CD4-positive, alpha-beta T cell treated with Interleukin-4 for 1 hour (primary cell): Measurements from ENCODE around the gene DAND5.

Experiments
- DNase-seq, 2 donors: peaks; one replicate each; pipeline ENCODE4 v3.0.0-alpha.2; 2020 to 2022

Gene DAND5

DNA sequence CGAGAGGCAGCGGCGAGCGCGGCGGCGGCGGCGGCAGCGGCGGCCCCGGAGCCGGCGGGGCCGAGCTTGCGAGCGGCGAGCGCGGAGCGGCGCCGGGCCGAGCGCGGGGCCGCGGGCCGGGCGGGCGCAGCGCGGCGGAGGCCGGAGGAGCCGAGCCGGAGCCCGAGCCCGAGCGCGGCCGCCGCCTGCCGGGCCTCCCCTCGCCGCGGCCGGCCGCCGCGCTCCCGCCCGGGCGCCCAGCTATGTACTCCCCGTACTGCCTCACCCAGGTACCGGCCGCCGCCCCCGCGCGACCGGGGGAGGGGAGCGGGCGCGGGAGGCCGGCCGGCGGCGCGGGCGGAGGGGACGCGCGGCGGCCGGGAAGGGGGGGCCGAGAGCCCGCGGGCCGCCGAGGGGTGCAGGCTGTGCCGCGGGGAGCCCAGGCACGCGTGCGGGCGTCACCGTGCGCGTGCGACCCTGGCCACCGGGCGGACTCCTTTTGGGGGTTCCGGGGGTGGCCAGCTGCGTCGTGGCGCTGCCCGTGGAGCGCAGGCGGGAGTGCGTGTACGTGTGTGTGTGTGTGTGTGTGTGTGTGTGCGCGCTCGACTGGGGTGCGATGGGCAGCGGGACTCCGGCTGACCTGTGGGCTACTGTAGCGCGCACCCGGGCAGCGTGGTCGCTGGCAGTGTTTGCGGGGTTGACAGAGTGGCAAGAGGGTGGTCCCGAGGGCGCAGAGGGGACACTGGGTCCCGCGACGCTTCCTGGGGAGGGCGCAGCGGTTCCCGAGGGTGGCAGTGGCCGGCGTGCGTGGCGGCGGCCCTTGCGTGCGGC is 26.4 kb downstream of the DAND5 start:
- DNase-seq: peak in 1 of 2 donors; percentile 23

DNA sequence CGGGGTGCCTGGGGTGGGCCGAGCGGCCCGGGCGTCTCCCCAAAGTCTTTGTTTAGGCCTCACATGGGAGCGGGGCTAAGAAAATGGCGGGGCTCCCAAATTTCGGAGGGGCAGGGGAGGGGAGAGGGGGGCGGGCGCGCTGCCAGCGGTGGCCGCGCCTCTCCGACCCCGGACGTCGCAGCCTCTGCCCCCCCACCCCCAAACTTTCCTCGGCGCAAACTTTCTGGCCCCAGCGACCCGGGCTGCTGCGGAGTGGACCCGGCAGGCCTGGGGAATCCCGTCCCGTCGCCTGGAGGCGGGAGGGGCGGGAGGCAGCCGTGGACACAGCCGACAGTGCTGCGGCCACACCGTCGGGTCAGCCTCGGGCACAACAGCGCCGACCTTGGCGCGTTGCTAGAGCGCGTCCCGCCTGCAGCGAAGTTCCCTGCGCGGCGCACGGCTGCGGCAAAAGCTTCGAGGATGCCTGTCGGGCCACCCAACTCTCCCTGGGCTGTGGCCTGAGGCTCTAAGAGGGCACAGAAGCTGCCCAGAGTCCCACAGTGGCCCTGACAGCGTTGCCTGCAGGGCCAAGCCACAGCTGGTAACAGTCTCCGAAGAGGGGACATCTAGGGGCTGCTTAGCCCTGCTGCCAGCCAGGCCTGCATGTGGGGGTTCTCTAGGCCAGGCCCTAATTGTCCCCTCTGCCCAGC is 27.2 kb downstream of the DAND5 start:
- DNase-seq: no peak

DNA sequence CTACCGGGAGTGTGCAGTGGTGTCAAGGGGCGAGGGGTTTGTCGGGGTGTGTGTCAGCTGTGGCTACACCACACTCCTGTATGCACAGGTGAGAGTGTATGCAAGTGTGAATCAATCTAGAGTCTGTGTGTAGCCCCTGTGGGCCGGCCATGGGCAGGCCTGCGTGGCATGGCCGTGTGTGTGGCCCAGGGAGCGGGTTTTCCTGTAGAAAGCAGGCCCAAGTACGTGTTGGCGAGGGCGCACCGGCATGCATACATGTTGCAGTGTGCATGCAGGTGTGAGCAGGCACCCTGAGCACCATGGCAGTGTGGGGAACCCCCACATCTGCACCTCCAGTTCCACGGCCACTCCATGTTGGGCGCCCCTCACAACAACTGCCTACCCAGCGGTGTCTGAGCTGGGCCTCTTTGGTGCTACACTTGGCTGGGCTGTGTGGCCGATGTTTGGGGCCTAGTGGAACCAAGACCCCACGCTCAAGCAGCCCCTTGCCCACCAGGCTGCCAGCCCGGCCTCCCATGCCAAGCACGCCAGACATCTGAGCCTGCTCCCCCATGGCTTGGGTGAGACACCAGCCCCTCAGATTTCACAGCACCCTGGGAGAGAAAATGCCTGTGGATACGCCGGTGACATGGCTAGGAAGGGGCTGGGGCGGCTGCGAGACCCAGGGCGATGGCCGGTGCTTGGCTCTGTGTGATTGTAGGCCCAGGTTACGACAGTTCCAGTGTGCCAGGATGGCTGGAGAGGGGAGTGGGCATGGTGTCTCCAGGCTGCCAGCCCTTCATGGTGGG is 28.0 kb downstream of the DAND5 start:
- no peak for DNase-seq

DNA sequence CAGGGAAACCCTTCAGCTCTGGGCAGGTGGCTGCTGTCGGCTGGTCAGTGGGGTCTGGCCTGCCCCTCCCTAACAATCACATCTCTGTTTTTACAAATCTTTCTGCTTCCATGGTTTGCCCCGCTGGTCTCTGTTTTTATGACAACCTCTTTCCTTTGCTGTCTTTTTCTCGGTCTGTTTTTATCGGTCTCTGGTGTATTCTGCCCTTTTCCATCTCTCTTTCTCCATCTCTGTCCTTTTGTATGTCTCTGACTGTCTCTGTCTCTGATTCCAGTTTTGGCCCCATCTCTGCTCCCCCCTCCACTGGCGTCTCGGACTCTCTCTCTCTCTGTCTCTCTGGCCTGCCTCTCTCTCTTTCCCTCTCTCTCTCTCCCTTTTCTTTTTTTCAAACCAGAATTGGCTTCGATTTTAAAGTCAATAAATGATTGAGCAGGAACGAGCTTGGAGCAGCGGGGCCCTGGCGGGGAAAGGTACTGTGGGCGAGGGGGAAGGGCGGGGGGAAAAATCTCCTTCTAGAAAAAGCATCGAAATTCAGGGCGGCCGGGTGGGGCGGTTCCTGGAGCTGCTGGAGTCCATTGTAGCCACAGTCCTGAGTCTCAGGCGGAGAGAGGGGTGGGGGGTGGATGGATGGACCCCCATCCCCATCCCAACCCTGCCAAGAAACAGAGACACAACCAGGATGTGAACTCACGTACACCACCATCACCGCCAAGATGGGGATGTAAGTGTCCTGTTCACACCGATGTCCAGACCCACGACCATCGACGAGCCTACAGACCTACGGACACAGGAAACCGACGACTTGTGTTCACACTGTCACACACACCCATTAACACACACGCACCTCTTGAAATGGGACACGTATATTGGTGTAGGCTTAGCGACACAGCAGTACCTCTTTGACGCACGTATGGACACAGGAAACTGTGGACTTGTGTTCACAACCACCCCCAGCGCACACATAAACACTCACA is 28.9 kb downstream of the DAND5 start:
- no peak for DNase-seq

DNA sequence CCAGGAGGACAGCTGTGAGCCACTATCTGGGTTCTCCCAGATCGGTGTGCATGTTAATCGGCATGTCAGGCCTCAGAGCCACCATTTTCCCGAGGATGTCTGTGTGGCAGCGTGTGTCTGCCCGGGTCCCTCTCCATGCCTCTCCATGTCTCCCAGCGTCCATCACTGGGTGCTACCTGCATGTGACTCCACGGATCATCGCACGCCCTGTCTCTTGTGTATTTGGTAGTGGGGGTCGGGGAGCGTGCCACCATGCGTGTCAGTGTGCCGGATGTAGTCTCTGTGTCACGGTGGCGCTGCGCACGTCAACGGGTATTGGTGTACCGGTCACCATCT is 31.8 kb downstream of the DAND5 start:
- DNase-seq: no peak

DNA sequence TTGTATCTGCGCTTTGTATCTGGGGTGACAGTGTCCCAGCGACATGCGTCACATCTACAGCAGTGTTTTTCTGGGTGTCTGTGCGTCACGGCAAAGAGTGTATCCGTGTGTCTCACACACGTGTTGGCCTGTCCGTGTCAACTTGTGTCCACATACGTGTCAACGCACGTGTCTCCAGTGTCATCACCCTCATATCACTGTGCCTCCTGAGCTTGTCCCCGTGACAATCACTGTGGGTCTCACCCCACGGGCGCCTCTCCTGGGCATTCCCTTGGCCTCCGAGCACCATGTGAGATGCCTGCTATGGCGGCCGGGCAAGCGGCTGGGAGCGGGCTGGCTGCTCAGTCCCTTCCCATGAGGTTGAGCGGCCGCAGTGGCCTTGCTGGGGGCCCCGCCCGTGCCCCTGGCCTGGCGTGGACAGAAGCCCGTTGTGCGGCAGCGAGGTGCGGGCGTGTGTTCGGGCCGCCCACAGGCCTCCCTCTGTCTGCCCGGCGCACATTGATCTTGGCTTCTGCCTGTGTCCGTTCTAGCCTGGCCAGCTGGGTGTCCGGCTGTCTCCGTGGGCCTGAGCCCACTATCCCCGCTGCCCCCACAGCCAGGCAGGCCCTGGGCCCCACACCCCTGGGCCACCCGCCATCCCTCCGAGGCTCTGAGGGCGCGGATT is 32.3 kb downstream of the DAND5 start:
- DNase-seq: no peak

DNA sequence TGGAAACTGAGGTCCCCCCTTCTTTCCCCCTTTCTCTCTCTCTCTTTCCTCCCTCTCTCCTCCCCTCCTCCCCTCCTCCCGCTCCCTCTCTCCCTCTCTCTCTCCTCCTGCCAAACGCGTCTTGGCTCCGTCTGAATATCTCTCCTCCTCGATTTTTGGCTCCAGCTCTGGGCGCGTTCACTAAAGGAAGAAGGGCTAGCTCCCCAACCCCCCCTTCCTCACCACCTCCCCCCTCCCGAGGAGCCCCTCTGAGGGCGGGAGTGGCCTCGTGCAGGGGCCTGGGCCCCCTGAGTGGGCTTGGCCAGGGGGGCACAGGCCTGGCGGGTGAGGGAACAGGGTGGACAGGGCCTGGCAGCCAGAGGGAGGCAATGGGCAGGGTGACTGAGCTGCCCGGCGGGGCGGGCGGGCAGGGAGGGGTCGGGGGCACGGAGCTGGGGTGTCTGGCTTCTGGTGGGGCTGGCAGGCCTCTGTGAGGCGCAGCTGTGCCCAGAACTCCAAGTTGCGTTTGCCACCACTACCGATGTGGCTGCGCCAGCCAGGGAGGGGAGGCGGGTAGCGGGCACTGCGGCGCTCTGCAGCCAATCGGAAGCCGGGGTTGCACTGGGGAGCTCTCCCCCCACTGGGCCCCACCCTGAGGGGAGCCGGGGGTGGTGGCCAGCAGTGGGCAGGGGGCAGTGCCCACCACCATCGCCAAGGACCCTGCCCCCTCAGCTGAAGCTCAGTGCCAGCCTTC is 33.0 kb downstream of the DAND5 start:
- DNase-seq: no peak

DNA sequence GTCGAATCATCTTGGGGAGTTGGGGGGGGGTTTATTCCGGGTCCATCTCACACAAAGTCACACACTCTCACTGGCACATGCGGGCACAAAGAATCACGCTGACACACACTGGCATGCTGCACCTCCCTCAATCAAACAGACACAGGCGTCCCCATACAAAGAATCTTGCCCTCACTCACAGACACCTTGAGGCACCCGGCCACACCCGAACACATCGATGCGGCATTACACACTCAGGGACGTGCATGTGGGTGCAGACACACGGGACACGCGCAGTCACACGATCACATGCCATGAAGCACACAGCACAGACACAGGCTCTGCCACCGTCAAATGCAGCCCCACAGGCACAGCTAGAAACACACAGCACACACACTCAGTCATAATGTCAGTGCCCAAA is 33.7 kb downstream of the DAND5 start:
- DNase-seq: no peak

DNA sequence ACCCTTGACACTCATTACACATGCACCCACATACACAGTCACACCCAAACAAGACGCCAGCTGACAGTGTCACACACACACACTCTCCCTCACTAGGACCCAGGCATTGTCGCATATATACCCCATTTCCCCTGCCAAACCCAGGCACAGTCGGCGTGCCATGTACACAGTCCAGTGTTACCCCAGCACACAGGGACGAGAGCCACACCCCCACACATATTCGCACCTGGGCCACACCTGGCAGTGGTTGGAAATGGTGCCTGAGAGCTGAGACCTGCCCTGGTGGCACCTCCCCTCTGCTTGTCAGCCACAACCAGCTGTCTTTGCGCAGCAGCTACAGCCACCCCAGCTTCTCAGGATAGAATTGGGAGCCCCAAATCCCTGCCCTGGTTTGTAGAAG is 34.9 kb downstream of the DAND5 start:
- no peak for DNase-seq

DNA sequence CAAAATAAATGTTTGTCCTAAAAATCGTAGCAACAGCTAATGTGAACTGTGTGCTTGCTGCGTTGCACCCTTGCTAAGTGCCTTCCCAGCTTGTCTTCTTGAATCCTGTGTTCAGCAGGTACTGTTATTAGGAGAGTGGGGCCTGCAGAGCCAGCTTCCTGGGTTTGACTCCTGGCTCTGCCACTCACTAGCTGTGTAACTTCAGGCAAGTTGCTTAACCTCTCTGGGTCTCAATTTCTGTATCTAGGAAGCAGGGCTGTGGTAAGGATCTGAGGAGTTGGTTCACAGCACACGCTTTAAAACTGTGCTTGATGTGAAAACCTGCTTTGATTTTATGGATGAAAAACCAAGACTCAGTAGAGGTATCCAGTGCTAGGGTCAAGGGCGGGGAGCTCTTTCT is 35.9 kb downstream of the DAND5 start:
- DNase-seq: no peak

DNA sequence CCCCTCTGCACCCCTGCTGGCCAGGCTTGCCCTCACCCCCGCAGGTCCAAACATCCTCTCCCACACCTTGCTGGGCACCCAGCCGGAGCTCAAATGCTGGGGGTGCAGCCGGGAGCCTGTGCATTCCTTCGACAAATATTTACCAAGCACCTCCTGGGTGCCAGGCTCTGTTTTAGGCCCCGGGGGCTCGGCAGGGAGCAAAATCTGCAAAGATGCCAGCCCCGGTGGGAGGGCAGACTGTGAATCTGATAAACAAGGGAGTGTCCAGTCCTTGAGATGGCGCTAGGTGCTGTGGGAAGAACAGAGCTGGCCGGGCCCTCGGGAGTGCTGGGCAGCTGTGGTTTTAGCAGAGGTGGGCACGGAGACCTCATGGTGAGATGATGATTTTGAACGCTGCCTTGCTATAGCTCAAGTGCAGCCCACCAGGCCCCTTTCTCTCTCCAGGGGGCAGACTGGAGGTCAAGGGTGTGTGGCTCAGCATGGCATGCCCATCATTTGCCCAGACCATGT is 36.5 kb downstream of the DAND5 start:
- no peak for DNase-seq

DNA sequence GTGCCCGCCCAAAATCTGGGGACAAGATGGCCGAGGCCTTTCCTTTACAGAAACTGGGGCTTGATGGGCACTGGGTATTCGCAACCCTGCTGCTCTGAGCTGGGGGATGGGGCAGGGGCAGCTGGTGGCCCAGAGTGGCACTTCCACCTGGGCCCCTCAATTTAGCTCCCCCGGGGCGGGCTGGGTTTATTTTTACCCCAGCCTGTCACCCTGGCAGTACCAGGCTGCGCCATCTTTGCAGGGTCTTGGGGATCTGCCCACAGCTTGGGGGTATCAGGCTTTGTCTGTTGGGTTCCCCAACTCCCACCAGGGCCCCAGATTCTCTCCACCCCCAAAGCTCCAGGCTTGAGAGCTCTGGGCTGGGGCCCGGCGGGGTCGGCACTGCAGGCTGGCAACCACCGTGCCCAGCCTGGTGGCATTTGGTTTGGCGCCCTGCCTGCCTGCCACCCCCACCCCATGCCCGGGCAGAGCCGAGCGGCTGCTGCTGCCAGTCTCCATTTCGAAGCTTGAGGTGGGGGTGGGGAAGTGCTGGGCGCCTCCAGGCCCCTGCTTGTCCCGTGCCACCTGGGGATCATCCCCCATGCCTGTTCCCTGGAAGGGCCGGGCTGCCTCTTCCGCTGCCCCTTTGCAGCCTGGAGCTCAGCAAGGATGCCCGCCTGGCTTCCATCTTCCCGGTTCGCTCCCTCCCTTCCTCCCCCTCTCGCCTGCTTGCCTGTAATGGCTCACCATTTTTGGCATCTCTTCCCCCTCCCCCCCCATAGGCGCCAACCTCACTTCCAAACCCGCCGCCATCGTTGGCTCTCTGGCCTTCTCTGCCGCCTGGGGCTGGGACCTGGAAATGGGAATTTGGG is 37.3 kb downstream of the DAND5 start:
- no peak for DNase-seq

DNA sequence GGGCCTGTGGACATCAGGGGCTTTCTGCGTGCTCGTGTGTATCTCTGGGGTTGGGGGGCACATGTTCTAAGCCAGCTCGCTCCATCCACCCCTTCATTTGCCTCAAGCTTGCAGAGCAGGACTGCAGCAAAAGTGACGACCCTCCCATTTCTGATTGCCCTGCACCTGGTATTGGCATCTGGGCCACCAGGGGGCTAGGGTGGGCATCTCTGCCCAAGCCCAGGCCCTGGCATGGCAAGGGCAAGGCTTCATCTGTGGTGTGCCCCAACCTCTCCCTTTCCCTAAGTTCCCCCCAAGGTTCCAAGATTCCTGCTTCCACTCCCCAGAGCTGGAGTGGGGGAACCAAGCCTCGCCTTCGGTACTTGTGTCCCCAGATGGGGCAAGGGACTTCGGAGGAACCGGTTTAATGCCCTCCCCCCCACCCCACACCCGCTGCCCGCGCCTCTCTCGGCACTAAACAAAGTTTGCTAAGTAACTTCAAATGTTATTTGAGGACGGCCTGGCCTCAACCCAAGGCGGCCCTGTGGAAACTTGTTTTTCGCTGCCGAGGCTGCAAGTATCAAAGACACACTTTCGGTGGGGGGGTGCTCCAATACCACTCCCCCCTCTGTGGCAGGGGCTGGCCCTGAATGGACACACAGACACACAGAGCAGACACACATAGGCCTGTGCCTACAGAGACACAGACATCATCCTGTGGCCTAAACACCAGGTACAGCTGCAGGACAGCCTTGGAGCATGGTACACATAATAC is 38.1 kb downstream of the DAND5 start:
- DNase-seq: no peak

DNA sequence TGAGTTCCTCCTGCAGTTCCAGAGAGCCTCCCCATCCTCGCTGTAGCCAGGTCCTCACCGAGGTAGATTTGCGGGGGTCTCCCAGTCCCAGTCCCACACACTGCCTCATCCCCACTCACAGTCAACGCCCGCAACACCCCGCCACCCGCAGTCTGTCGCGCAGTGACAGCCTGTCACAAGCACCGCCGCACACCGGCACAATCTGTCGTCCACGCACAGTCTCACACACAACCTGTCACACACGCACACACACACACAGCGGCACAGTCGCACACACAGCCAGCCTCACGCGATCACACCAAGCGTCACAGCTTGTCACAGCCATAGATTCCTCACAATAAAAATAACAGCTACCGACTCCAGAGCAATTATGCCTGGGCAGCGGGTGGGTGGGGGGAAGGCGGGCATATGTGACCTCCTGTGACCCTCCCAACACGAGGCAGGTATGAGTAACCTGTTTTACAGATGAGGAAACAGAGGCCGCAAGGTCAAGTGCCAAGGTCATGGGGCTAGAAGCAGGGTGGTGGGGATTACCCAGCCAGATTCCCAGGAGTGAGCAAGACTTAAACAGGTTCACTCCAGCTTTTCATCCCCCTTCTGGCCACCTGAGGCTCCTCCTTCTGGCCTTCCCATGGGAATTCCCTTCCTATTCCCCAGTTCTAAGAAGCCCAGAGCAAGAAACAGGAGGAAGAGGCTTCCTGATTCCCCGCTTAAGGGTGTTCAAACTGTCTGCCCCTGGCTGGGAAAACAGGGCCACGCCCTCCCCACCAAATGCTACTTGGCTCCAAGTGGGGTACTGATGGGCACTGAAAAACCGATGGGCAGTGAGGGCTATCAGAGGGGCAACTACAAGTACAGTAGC is 39.8 kb downstream of the DAND5 start:
- no peak for DNase-seq

DNA sequence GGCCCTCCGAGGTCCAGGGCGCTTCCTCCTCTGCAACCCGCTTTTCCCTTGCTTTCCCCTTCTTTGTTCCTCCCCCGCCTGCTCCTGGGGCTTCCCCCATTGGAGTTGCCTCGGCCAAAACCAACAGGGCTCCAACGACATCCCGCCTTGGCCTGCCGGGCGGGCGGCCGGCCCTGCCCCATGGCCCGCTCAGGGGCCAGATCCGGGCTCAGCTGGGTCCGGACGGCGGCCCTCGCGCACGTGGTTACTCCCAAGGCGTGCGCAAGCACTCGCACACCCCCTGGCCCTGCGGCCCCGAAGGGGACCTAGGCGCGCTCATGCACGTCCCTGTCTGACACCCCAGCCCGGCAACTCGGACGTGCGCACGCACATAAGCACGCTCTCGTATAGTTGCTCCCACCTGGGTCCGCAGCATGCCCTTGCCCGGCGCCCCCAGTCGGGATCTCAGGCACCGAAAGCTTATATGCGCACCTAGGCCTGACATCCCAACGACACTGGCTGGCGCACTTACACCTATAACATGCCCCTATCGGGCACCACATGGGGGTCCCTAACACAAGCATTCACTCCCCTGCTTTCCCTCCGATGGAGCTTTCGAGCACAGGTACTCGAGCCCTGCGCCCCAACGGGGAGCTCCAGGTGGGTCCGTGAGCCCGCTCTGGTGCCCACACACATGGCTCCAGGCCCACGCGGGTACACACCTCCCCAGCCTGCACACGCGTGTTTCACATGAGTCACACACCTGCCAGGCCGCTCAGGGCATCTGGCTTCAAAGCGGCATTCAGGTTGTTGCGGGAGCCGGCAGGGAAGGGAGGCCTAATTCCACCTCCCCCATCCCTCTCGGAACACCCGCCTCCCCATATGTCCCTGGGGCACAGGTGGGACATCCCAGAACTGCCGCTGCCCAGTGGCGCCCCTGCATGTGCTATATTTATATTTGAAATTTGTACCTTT is 40.9 kb downstream of the DAND5 start:
- no peak for DNase-seq

DNA sequence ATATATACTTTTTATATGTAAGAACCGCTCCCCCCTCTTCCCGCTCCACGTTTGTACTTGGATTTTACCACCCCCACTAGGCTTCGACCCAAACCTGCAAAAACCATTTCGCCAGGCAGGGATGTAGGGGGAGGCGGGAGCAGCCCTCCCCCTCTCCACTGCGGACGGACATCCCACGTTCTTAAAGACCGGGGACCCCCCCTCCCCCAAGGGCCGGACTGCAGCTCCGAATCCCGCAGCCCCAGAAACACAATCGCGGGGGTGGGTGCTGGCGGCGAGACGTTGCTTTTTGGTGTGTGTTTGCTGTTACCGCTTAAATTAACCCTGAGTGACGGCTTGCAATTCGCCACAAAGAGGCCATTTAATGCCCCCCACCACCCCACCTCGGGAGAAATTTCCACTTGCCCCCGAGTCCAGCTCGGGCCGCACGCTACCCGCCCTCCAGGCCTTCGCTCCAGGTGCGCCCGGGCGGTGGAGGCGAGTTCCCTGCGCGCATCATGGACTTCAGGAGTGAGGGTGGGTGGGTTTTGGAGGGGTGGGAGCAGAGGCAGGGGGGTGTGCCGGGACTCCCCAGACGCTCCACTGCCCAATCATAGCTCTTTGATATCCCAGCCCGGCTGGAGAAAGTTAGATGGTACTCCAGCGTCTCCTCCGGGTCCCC is 41.7 kb downstream of the DAND5 start:
- DNase-seq: no peak
